Parathyroid adenoma (tissue), 2 donors: ENCODE measurements around the gene VCL.

ENCODE experiments used
- H2AFZ ChIP-seq: fragments of 300-600 bp; sonication (generic); one replicate; pipeline ENCODE4 v1.7.0; 2017; ENCODE audit warnings: antibody characterized with exemption, mild to moderate bottlenecking
- H3K27ac ChIP-seq: fragments of 300-600 bp; sonication (generic); one replicate; pipeline ENCODE4 v1.7.0; 2017
- H3K27me3 ChIP-seq: fragments of 300-600 bp; sonication (generic); one replicate; pipeline ENCODE4 v1.7.0; 2017; ENCODE audit warnings: low read length; ENCODE audit not compliant: control insufficient read depth, insufficient read depth
- H3K36me3 ChIP-seq: fragments of 300-600 bp; sonication (generic); one replicate; pipeline ENCODE4 v1.7.0; 2017; ENCODE audit warnings: low read length; ENCODE audit not compliant: control insufficient read depth, insufficient read depth
- H3K4me1 ChIP-seq: fragments of 300-600 bp; sonication (generic); one replicate; pipeline ENCODE4 v1.7.0; 2017; ENCODE audit warnings: control low read depth
- H3K4me2 ChIP-seq: fragments of 300-600 bp; sonication (generic); one replicate; pipeline ENCODE4 v1.7.0; 2017; ENCODE audit warnings: low read length
- H3K4me3 ChIP-seq: fragments of 300-600 bp; sonication (generic); one replicate; pipeline ENCODE4 v1.7.0; 2017; ENCODE audit warnings: low read depth, low read length
- H3K79me2 ChIP-seq: fragments of 300-600 bp; sonication (generic); one replicate; pipeline ENCODE4 v1.7.0; 2017; ENCODE audit warnings: control low read depth
- H3K9ac ChIP-seq: fragments of 300-600 bp; sonication (generic); one replicate; pipeline ENCODE4 v1.7.0; 2017; ENCODE audit warnings: mild to moderate bottlenecking
- H3K9me3 ChIP-seq: fragments of 300-600 bp; sonication (generic); one replicate; pipeline ENCODE4 v1.7.0; 2017; ENCODE audit warnings: low read length; ENCODE audit not compliant: control insufficient read depth
- TF ChIP-seq, protein P1 (sequence below): fragments of 300-600 bp; sonication (generic); IDR thresholded peaks from one replicate; pipeline ENCODE4 v1.7.0; 2017; ENCODE audit warnings: antibody characterized with exemption, mild to moderate bottlenecking
- donor health status: primary hyperparathyroidism.

Gene VCL

DNA sequence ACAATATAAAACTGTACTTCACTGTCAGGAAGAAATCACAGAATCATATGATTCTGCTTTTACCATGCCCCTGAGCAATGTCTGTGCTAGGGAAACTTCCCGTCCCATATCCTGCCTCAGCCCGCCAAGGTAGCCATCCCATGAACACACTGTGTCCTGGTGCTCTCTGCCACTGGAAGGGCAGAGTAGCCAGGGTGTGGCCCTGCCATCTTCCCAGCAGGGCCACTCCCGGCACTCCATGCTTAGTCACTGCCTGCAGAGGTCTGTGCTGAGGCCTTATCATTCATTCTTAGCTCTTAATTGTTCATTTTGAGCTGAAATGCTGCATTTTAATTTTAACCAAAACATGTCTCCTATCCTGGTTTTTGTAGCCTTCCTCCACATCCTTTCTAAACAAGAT is 120.9 kb downstream of the VCL start:
- Histone ChIP-seq H3K36me3 (no peaks in the 10 kb centered on the region), H3K79me2 (no peaks in the 10 kb centered on the region), H3K9ac (no peak overlapping the region), H3K4me3 (no peak overlapping the region), H3K9me3 (no peaks in the 10 kb centered on the region), H3K4me2 (no peak overlapping the region), H2AFZ (no peak overlapping the region), H3K4me1 (peaks cover 23% of the 10 kb centered on the region), H3K27me3 (no peaks in the 10 kb centered on the region), H3K27ac (peak overlapping the region; percentile 14)
- TF ChIP-seq, protein P1, sequence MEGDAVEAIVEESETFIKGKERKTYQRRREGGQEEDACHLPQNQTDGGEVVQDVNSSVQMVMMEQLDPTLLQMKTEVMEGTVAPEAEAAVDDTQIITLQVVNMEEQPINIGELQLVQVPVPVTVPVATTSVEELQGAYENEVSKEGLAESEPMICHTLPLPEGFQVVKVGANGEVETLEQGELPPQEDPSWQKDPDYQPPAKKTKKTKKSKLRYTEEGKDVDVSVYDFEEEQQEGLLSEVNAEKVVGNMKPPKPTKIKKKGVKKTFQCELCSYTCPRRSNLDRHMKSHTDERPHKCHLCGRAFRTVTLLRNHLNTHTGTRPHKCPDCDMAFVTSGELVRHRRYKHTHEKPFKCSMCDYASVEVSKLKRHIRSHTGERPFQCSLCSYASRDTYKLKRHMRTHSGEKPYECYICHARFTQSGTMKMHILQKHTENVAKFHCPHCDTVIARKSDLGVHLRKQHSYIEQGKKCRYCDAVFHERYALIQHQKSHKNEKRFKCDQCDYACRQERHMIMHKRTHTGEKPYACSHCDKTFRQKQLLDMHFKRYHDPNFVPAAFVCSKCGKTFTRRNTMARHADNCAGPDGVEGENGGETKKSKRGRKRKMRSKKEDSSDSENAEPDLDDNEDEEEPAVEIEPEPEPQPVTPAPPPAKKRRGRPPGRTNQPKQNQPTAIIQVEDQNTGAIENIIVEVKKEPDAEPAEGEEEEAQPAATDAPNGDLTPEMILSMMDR = no peak

DNA sequence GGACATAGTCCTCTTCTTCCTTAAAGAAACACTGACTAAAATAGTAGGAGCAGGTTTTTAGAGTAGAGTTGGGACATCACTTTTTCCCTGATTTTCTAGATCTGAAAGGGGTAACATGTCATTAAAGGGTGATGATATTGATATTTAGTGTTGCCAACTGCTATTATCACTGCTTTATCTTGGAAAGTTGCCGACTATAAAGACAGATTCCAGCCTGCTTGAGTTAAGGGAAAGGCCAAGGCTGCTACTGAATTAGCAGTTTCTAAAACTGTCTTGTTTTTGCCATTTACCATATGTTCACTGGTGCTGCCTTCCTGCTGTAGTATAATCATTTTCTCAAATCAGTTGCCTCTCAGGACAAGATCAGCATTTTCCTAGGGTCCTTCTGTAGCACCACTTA is 123.0 kb downstream of the VCL start:
- Histone ChIP-seq H3K4me3 (no peak overlapping the region), H3K27me3 (no peaks in the 10 kb centered on the region), H3K9ac (no peak overlapping the region), H3K4me1 (peaks cover 23% of the 10 kb centered on the region), H3K4me2 (no peak overlapping the region), H3K27ac (peak overlapping the region; percentile 50), H2AFZ (no peak overlapping the region), H3K9me3 (no peaks in the 10 kb centered on the region), H3K79me2 (no peaks in the 10 kb centered on the region), H3K36me3 (no peaks in the 10 kb centered on the region)
- TF ChIP-seq, protein P1 = no peak

DNA sequence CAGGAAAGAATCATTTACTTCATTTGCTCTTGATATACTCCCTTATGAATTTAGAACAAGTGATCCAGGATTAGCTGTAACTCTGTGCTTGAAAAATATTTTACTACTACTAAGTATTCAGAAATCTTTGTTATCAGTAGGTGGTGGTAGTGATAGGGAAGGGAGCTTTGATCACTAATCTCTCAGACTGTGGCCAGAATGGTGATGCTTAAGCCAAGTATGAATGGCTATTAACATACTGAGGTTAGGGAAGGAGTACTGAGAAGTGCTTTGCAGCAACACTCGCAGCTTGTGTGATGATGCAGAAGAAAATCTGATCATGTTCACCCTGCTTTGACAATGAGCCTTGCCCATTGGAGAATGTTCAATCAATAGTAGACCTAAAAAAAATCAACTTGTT is 123.5 kb downstream of the VCL start:
- Histone ChIP-seq H3K36me3 (no peaks in the 10 kb centered on the region), H3K79me2 (no peaks in the 10 kb centered on the region), H3K9me3 (no peaks in the 10 kb centered on the region), H2AFZ (no peak overlapping the region), H3K4me3 (no peak overlapping the region), H3K4me1 (peaks cover 23% of the 10 kb centered on the region), H3K27ac (peak overlapping the region; percentile 50), H3K27me3 (no peaks in the 10 kb centered on the region), H3K4me2 (peak overlapping the region; percentile 46), H3K9ac (no peak overlapping the region)
- TF ChIP-seq, protein P1 = no peak

DNA sequence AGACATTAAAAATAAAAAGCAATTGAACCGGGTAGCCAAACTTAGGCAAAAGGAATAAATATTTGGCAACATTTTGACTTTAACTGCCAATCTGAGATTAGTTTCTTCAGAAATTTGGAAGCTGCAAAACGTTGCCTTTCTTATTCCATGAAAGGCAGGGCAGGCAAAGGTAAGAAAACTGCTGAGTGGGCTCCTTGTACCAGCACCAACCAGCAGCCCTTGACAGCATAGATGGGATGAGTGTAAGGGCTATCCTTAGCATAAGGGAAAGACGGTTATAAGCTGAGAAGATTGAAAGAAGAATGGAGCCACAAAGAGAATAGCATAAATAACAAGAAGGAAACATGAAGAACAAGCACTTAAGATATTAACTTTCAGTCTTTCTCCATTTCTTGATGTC is 124.1 kb downstream of the VCL start:
- H3K4me3 ChIP-seq = peak overlapping the region; percentile 17
- H3K79me2 ChIP-seq = no peaks in the 10 kb centered on the region
- H3K36me3 ChIP-seq = no peaks in the 10 kb centered on the region
- H3K9me3 ChIP-seq = no peaks in the 10 kb centered on the region
- H2AFZ ChIP-seq = no peak overlapping the region
- TF ChIP-seq, protein P1 = no peak
- peak overlapping the region; percentile 50 for H3K27ac ChIP-seq
- H3K27me3 ChIP-seq = no peaks in the 10 kb centered on the region
- no peak overlapping the region for H3K9ac ChIP-seq
- peak overlapping the region; percentile 40 for H3K4me2 ChIP-seq
- H3K4me1 ChIP-seq = peaks cover 23% of the 10 kb centered on the region

DNA sequence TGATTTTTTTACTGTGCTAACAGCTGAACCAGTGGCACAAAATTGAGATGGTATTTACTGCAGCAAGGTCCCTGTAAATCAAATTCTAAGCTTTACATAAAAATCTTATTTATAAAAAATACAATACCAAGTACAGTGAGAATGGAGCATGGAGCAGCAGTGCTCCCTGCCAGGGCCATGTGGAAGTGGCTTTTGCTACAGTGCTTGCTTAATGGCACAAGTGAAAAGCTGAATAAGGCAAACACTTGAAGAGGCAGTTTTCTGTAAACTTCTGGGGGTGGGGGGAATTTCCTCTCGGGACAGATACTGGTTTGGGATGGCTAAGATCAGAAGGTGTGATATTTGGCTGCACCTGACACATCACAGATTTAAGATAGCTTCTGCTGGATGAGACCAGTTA is 125.2 kb downstream of the VCL start:
- Histone ChIP-seq H3K4me2 (no peak overlapping the region), H3K27ac (peak overlapping the region; percentile 50), H3K4me1 (peaks cover 23% of the 10 kb centered on the region), H3K9me3 (no peaks in the 10 kb centered on the region), H3K36me3 (no peaks in the 10 kb centered on the region), H3K9ac (no peak overlapping the region), H3K4me3 (no peak overlapping the region), H2AFZ (no peak overlapping the region), H3K79me2 (no peaks in the 10 kb centered on the region), H3K27me3 (no peaks in the 10 kb centered on the region)
- TF ChIP-seq, protein P1 = peak; percentile 19
